Measurements from ENCODE around the gene TMEM59L.

TMEM59L gene

DNA sequence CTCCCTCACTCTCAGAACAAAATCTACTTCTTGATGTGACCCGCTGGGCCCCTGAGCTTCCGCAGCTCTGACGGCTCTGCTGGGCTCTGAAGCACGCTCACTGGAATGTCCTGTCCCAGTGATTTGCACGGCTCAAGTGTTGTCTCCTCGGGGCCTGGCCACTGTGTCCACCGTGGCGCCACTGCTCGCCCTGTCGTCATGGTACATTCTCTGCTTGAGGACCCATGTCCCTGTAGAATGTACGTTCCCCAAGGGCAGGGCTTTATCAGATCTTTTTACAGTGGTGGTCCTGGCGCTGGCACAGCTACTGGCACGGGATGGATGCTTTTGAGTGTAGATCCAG lies 36.3 kb downstream of the TMEM59L start:
- Histone ChIP-seq H3K79me2 (ENCODE audit: control insufficient read depth, low read length) (peaks cover 22% of the 10 kb centered on the region), H3K4me1 (ENCODE audit: control insufficient read depth, low read length) (peaks cover 6% of the 10 kb centered on the region), H3K9me3 (ENCODE audit: control insufficient read depth, insufficient read depth, low read length) (no peaks in the 10 kb centered on the region), H3K4me3 (ENCODE audit: low read length) (no peak overlapping the region), H3K27ac (ENCODE audit: low read depth, low read length) (no peak overlapping the region), H3K9me2 (replicated peaks; ENCODE audit: control insufficient read depth, low read length) (no peaks in the 10 kb centered on the region), H3K27me3 (ENCODE audit: control insufficient read depth, low read length) (no peaks in the 10 kb centered on the region), H3F3A (ENCODE audit: control insufficient read depth, insufficient read depth) (no peaks in the 10 kb centered on the region), H4K20me1 (ENCODE audit: control insufficient read depth, insufficient read depth, low read depth, low read length) (0 out of 2 replicates have a peak, but pooled peaks cover 7% of the 10 kb centered on the region), H3K36me3 (ENCODE audit: control insufficient read depth, low read length) (no peaks in the 10 kb centered on the region), H3K4me2 (ENCODE audit: low read length) (no peak overlapping the region)
- TF ChIP-seq, protein P1, sequence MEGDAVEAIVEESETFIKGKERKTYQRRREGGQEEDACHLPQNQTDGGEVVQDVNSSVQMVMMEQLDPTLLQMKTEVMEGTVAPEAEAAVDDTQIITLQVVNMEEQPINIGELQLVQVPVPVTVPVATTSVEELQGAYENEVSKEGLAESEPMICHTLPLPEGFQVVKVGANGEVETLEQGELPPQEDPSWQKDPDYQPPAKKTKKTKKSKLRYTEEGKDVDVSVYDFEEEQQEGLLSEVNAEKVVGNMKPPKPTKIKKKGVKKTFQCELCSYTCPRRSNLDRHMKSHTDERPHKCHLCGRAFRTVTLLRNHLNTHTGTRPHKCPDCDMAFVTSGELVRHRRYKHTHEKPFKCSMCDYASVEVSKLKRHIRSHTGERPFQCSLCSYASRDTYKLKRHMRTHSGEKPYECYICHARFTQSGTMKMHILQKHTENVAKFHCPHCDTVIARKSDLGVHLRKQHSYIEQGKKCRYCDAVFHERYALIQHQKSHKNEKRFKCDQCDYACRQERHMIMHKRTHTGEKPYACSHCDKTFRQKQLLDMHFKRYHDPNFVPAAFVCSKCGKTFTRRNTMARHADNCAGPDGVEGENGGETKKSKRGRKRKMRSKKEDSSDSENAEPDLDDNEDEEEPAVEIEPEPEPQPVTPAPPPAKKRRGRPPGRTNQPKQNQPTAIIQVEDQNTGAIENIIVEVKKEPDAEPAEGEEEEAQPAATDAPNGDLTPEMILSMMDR (IDR thresholded peaks at IDR 0.05; ENCODE audit: low read depth, low read length, poor library complexity, severe bottlenecking) = no peak
- TF ChIP-seq EZH2phosphoT487 (IDR thresholded peaks at IDR 0.05; ENCODE audit: borderline replicate concordance, low read length) = no peak

DNA sequence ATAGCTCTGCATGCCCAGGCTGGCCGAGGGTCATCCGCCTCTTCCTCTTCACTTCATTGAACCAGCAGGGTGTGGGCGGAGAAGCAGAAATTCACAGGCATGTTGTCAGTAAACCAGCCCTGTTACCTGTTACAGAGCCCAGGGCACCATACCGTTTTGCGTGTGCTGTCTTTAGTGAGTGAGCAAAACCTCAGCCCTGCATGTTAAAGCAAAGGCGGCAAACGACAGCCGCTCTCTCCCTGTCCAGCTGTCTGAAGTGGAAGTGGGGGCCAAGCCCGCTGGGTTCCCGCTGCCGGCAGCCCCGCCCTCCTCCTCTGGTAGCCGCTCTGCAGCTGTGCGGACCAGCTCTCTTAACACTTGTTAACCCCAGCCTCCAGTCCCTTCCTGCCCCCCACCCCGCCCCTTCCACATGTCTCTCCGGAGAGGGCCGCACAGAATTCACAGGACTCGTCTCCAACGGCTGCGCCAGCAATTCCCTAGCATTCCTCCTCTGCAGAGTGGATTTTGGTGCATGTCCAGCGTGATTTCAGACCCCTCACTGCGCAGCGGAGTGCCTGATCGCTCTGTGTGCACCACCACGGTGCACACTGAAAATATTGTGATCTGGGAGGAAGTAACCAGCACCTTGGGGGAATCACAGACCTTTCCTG lies 36.8 kb downstream of the TMEM59L start:
- TF ChIP-seq, protein P1 (IDR thresholded peaks at IDR 0.05; ENCODE audit: low read depth, low read length, poor library complexity, severe bottlenecking) = no peak
- TF ChIP-seq EZH2phosphoT487 (IDR thresholded peaks at IDR 0.05; ENCODE audit: borderline replicate concordance, low read length) = no peak
- Histone ChIP-seq H3K9me3 (ENCODE audit: control insufficient read depth, insufficient read depth, low read length) (no peaks in the 10 kb centered on the region), H3K4me2 (ENCODE audit: low read length) (no peak overlapping the region), H3K79me2 (ENCODE audit: control insufficient read depth, low read length) (peaks cover 17% of the 10 kb centered on the region), H3K36me3 (ENCODE audit: control insufficient read depth, low read length) (no peaks in the 10 kb centered on the region), H3K27ac (ENCODE audit: low read depth, low read length) (no peak overlapping the region), H4K20me1 (ENCODE audit: control insufficient read depth, insufficient read depth, low read depth, low read length) (0 out of 2 replicates have a peak, but pooled peaks cover 7% of the 10 kb centered on the region), H3K4me1 (ENCODE audit: control insufficient read depth, low read length) (peaks cover 1% of the 10 kb centered on the region), H3K27me3 (ENCODE audit: control insufficient read depth, low read length) (no peaks in the 10 kb centered on the region), H3K9me2 (replicated peaks; ENCODE audit: control insufficient read depth, low read length) (no peaks in the 10 kb centered on the region), H3F3A (ENCODE audit: control insufficient read depth, insufficient read depth) (no peaks in the 10 kb centered on the region), H3K4me3 (ENCODE audit: low read length) (no peak overlapping the region)

DNA sequence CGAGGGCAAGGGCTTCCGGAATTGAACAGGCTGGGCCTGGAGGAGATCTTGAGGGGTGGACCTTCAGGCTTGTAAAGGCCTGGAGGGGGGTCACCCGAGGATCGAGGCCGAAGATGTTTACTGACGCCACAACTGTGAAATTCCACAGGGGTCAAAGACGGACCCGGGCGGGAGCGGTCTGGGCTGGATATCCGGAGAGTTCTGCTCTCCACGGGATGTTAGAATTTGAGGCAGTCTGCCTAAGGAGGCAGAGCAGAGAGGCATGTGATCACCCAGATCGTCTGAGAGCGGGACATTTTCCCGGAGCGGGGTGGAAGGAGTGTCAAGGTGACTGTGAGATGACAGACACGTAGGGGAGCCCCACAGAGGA lies 37.3 kb downstream of the TMEM59L start:
- H3K4me1 ChIP-seq (ENCODE audit: control insufficient read depth, low read length) = no peaks in the 10 kb centered on the region
- TF ChIP-seq EZH2phosphoT487 (IDR thresholded peaks at IDR 0.05; ENCODE audit: borderline replicate concordance, low read length) = no peak
- TF ChIP-seq, protein P1 (IDR thresholded peaks at IDR 0.05; ENCODE audit: low read depth, low read length, poor library complexity, severe bottlenecking) = no peak
- H3K4me2 ChIP-seq (ENCODE audit: low read length) = no peak overlapping the region
- H4K20me1 ChIP-seq (ENCODE audit: control insufficient read depth, insufficient read depth, low read depth, low read length) = 0 out of 2 replicates have a peak, but pooled peaks cover 3% of the 10 kb centered on the region
- no peak overlapping the region for H3K27ac ChIP-seq (ENCODE audit: low read depth, low read length)
- H3K9me2 ChIP-seq (replicated peaks; ENCODE audit: control insufficient read depth, low read length) = no peaks in the 10 kb centered on the region
- H3F3A ChIP-seq (ENCODE audit: control insufficient read depth, insufficient read depth) = no peaks in the 10 kb centered on the region
- no peaks in the 10 kb centered on the region for H3K27me3 ChIP-seq (ENCODE audit: control insufficient read depth, low read length)
- H3K4me3 ChIP-seq (ENCODE audit: low read length) = no peak overlapping the region
- H3K9me3 ChIP-seq (ENCODE audit: control insufficient read depth, insufficient read depth, low read length) = no peaks in the 10 kb centered on the region
- peaks cover 12% of the 10 kb centered on the region for H3K79me2 ChIP-seq (ENCODE audit: control insufficient read depth, low read length)
- no peaks in the 10 kb centered on the region for H3K36me3 ChIP-seq (ENCODE audit: control insufficient read depth, low read length)
